GM12801 (cell line): ENCODE results near the gene DOK5.

ENCODE experiments used
- TF ChIP-seq, protein P1 (sequence below): IDR thresholded peaks from one replicate; pipeline ENCODE4 v1.5.1; 2011; ENCODE audit warnings: control low read depth; ENCODE audit not compliant: insufficient read length; ENCODE audit errors: extremely low read depth

The DOK5 gene

DNA sequence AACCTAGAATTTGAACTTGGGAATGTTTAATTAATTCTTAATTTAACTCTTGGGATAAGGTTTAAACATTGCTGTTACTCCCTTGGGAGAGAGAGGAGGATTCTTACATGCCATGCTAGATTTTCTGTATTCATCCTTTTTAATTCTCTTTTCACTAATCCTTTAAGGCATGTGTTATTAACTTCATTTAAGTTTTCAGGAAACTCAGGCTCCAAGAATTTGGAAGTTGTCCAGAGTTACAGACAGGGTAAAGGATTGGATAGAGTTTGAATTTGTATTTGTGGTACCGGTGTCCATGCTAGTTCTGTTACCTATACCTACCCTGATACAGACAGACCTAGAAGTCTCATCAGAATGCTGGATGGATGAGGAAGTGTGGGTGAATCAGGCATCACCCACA is 23.7 kb downstream of the DOK5 start:
- TF ChIP-seq, protein P1, sequence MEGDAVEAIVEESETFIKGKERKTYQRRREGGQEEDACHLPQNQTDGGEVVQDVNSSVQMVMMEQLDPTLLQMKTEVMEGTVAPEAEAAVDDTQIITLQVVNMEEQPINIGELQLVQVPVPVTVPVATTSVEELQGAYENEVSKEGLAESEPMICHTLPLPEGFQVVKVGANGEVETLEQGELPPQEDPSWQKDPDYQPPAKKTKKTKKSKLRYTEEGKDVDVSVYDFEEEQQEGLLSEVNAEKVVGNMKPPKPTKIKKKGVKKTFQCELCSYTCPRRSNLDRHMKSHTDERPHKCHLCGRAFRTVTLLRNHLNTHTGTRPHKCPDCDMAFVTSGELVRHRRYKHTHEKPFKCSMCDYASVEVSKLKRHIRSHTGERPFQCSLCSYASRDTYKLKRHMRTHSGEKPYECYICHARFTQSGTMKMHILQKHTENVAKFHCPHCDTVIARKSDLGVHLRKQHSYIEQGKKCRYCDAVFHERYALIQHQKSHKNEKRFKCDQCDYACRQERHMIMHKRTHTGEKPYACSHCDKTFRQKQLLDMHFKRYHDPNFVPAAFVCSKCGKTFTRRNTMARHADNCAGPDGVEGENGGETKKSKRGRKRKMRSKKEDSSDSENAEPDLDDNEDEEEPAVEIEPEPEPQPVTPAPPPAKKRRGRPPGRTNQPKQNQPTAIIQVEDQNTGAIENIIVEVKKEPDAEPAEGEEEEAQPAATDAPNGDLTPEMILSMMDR, result no peak

DNA sequence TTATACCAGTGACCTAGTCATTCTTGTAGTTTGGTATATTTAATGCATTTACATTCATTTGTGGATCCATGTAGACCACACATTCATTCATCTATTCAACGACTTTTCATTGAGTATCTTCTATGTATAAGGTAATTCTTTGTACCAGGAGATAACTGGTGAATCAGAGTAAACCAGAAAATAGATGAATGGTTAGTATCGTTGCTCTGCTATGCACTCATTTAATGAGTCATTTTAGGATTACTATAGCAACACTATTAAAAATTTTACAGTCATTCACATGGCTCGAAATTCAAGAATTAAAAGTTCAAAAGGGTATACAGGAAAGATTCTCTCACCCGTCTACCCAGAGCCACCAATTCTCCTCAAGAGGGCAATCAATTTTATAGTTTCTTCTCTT is 26.8 kb downstream of the DOK5 start:
- TF ChIP-seq, protein P1, result no peak

DNA sequence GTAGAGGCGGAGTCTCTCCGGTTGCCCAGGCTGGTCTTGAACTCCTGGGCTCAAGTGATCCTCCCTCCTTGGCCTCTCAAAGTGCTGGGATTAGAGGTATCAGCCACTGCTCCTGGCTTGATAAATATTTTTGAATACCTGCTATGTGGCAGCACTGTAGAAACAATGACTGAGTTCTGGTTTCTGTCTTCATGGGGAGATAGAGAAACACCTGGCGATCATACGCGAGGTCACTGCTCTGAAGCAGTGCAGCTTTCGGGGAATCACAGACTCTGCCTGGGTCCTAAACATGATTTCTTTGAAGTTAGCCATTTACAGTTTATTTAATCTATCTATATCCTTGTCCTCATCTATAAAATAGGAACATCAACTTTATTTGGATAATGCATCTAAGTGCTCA is 31.2 kb downstream of the DOK5 start:
- TF ChIP-seq, protein P1, result no peak

DNA sequence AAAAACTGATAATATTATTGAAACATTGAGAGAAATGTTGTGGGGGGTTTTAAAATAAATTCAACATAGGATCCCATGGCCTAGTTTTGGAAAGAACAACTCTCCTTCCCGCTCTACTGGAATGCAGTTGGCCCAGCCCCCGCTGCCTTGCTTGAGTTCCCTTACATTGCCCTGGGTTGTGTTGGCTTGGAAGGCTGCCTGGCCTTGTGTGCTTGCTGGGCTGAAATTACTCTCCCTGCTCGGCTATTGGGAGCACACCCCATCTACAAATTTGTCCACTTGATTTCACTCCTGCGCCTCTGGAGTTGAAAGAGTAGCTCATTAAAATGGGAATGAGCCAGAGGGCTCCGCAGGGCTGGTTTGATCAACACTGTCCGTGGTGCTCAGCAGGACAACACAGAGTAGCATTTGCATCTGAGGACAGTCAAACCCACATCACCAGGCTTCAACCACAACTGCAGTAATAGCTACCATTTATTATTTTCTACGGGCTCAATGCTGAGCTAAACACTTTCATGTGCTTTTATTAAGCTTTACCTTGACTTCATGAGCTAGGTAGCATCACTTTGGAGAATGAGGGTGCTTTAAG is 35.2 kb downstream of the DOK5 start:
- TF ChIP-seq, protein P1, result no peak

DNA sequence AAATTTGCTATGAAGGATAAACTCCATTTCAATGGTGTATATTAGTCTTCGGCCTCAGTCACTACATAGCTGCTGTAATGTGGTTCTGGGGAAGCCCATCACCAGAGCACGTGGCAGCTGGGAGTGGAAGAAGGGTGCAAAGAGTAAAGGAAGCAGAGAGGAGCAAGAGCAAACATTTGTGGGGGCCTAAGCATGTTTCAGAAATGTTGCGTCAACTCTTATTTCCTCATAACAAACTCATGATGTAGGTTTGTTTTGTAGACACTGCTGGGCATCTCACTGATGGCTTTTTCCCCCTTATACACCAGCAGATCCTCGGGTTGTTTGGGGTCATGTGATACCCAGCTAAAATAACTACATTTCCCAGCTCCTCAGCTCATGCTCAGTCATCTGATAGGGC is 37.3 kb downstream of the DOK5 start:
- TF ChIP-seq, protein P1, result no peak

DNA sequence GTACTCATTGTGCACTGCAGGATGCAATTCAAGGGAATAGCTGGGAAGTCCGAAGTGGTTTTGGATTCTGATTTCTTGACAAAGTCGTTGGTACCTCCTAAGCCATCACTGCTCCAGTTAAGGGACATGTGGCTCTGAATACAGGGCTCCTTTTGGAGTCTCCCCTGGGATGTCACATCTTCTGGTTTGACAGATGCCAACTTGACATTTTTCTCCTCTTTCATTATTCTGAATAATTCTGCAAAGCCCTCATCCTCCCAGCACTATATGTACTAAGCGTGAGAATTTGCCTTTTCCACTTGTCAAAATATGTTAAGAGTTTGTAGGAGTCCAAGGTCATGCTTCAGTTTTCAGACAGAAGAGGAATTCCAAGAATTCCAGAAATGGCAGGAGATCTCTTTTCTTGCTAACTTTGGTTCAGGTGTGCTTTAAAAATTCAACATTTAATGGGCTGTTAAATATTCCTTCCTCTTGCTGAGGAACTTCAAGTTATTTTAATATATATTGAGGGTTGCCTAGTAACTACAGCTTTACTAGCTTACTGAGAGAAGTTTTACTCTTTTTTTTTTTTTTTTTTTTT is 38.7 kb downstream of the DOK5 start:
- TF ChIP-seq, protein P1, result no peak

DNA sequence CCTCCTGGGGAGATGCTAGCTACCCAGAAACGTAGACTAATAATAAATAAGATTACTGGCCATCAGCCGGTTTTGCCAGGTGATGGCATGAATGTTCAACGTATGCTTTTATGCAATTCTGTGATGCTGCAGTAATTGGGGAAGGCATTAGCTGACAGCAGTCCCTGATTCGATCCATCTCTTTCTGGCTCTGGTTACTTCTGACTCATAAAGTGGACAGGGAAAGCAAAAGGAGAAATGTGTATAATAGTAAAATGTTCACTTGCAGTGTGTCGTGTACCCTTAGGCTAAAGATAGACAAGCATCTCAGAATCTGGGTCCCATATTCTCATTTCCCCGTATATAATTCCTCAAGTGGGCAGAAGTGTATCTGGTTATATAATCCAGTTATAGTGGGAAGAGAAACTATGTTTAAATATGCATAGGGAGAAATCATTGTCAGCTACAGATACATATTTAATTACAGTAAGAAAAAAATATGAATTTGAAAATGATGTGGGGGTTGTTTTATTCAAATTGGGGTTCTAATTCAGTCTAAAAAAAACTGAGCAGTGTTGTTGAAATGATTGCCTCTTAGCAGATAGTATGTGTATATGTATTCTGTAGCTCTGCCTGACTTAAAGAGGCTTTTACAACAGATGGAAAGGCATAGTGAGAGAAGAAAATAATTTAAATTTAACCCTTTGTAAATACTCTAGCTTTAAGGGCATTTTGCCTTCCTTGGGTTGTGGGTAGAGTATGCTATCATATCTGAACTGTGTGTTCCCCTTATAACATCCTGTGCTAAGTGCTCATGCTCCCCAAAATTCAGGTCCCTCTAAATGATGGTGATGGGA is 40.6 kb downstream of the DOK5 start:
- TF ChIP-seq, protein P1, result no peak
